ENCODE data around the gene FITM1.

DNA sequence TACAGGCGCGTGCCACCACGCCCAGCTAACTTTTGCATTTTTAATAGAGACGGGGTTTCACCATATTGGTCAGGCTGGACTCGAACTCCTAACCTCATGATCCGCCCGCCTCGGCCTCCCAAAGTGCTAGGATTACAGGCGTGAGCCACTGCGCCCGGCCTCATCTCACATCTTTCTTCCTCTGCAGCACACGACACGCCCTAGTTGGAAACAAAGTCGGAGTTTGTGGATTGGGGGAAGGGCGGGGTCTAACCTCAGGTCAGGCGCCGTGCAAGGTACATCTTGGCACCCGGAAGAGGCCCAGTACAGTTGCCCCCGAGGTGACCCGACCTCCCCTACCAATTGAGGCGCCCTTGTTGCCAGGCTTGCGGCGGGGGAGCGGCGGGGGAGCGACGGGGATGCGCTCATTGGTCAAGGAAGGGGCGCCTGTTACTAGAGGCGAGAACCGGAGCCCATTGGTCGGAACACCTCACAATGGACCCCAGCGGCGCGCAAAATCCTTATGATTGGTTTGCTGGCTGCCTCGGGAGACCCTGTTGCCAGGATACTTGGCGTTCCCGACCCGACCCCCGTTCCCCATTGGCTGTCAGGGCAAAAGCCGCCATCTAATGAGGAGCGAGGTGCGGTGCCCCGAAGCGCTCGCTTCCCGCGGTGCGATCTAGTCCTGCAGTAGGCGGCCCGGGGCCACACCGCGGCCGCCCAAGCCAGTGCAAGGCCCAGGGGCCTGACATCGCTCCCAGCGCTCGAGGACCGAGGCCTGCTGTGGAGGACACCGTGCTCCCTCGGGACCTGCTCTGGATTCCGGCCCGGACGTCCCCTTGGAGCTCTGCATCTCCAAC lies 41.2 kb downstream of the FITM1 start, which contains the start of gene REC8:
- TF ChIP-seq, protein P1, sequence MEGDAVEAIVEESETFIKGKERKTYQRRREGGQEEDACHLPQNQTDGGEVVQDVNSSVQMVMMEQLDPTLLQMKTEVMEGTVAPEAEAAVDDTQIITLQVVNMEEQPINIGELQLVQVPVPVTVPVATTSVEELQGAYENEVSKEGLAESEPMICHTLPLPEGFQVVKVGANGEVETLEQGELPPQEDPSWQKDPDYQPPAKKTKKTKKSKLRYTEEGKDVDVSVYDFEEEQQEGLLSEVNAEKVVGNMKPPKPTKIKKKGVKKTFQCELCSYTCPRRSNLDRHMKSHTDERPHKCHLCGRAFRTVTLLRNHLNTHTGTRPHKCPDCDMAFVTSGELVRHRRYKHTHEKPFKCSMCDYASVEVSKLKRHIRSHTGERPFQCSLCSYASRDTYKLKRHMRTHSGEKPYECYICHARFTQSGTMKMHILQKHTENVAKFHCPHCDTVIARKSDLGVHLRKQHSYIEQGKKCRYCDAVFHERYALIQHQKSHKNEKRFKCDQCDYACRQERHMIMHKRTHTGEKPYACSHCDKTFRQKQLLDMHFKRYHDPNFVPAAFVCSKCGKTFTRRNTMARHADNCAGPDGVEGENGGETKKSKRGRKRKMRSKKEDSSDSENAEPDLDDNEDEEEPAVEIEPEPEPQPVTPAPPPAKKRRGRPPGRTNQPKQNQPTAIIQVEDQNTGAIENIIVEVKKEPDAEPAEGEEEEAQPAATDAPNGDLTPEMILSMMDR (IDR thresholded peaks at IDR 0.05) = no peak
- no peak for TF ChIP-seq EP300 (IDR thresholded peaks at IDR 0.05)
- TF ChIP-seq RCOR1 (IDR thresholded peaks at IDR 0.05; ENCODE audit: low read depth, low read length) = no peak
- no peak for TF ChIP-seq CBX2 (IDR thresholded peaks at IDR 0.05; ENCODE audit: borderline replicate concordance, low read depth)
- no peak for TF ChIP-seq POLR2A (IDR thresholded peaks at IDR 0.05; ENCODE audit: low read length)
- no peak for TF ChIP-seq HOXA7 (CRISPR knock-in tag; IDR thresholded peaks at IDR 0.05)
- no peak for TF ChIP-seq SMC3 (IDR thresholded peaks at IDR 0.05)
- TF ChIP-seq RFX5 (IDR thresholded peaks at IDR 0.05) = no peak
- no peak for TF ChIP-seq JUN (IDR thresholded peaks at IDR 0.05)
- no peak for TF ChIP-seq TP53 (CRISPR knock-in tag; IDR thresholded peaks at IDR 0.05)

Data from A549 (cell line).